Body of pancreas (tissue), 4 donors: ENCODE measurements around the gene CAMTA1. TPM values are rescaled to one million over a fixed set of nuclear protein-coding genes. Genes with fewer than 3 reads are reported as not detected.

Experiments used
- ATAC-seq: fragments of 150-250 bp; one replicate; pipeline ENCODE4 v1.9.1; 2016
- DNase-seq, 4 donors: peaks; one replicate each; pipeline ENCODE4 v3.0.0-alpha.2; 2019
- H3K27ac ChIP-seq, 4 donors: fragments of 200-600 bp; sonication (generic); 1 replicate in 3 of 4; 2 replicates in 1 of 4; pipeline versions ENCODE4 v1.5.1 to v1.6.1; 2016 to 2019; ENCODE audit warnings: mild to moderate bottlenecking in 1 of 4, mixed read lengths in 1 of 4, moderate library complexity in 1 of 4
- H3K27me3 ChIP-seq, 2 donors: fragments of 200-600 bp; sonication (generic); one replicate each; pipeline ENCODE4 v1.6.0; 2016; ENCODE audit warnings: mild to moderate bottlenecking in 1 of 2
- H3K36me3 ChIP-seq, 2 donors: fragments of 200-600 bp; sonication (generic); replicated peaks in 1 of 2; 2 replicates each; pipeline ENCODE4 v1.5.1; 2016; ENCODE audit warnings: low read depth in 2 of 2; ENCODE audit not compliant: insufficient read depth in 1 of 2
- H3K4me1 ChIP-seq: fragments of 200-600 bp; sonication (generic); one replicate; pipeline ENCODE4 v1.6.0; 2016
- H3K4me3 ChIP-seq, 2 donors: fragments of 200-600 bp; sonication (generic); 1 replicate in 1 of 2; 2 replicates in 1 of 2; pipeline ENCODE4 v1.5.1; 2016 to 2019
- H3K9me3 ChIP-seq, 3 donors: fragments of 200-600 bp; sonication (generic); 1 replicate in 2 of 3; 2 replicates in 1 of 3; pipeline ENCODE4 v1.5.1; 2016
- POLR2A ChIP-seq, 3 donors: fragments of 450-650 bp; IDR thresholded peaks; one replicate each; pipeline ENCODE4 v1.6.1; 2016; ENCODE audit warnings: antibody characterized with exemption in 3 of 3, mild to moderate bottlenecking in 2 of 3
- WGBS, 2 donors: methylation state at CpG; one replicate each; pipeline ENCODE4 v1.1.5; 2017; 5-methylcytosine and 5-hydroxymethylcytosine counted together
- intact Hi-C: fragments of 100-400 bp; cut with DNase I; formaldehyde crosslinking; loops from one replicate; pipeline ENCODE4 v1.15.1; 2023
- total RNA-seq, 2 donors: library from RNA; depleted of rRNA; stranded (reverse); fragments of >200 nt; gene quantifications; one replicate each; pipeline ENCODE4 v1.1.0, GENCODE V29; 2016
- TF ChIP-seq, protein P1 (sequence below), 7 experiments: fragments of 450-650 bp in 4 of 7; fragments of 200-600 bp in 3 of 7; sonication (generic) in 3 of 7; IDR thresholded peaks; one replicate each; pipeline ENCODE4 v1.5.1; 2016 to 2019; ENCODE audit warnings: antibody characterized with exemption in 7 of 7

Gene CAMTA1
- total RNA-seq, 2 donors from 2014 or later = 36.3 to 59.7 TPM

DNA sequence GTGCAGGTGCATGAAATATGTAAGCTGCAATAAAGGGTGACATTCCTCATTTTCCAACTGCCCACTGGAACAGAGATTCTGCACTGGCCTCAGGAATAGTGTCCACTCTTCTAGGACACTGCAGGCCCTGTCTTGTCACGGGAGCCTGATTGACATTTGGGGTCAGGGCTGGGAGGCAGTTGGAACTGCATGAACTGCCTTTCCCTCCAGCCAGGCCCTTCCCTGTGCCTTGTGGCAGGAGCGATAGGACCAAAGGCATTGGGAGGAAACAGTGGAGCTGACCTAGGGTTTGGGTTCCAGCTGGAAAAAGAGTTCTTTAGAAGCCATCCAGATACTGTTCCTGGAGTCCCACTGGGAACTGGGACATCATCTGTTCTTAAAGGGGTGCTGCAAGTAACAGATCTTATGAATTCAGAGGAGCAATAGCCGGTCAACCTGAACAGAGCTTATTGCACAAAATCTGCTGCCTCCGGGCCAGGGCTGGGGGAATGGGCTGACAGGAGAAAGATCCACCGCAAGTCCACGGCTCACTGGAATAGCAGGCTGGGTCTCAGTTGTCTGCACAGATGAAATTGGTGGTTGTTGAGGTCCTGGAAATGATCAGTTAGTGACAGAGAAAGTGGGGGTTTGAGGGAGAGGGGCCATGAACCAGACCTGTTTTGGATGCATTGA, 451.7 kb downstream of the CAMTA1 start:
- Histone ChIP-seq H3K9me3 (no peaks in the 10 kb centered on the region), H3K27ac (no peak overlapping the region), H3K27me3 (no peaks in the 10 kb centered on the region), H3K36me3 (no peaks in the 10 kb centered on the region), H3K4me3 (no peak overlapping the region), H3K4me1 (no peaks in the 10 kb centered on the region)
- no peak for ATAC-seq
- TF ChIP-seq, protein P1, sequence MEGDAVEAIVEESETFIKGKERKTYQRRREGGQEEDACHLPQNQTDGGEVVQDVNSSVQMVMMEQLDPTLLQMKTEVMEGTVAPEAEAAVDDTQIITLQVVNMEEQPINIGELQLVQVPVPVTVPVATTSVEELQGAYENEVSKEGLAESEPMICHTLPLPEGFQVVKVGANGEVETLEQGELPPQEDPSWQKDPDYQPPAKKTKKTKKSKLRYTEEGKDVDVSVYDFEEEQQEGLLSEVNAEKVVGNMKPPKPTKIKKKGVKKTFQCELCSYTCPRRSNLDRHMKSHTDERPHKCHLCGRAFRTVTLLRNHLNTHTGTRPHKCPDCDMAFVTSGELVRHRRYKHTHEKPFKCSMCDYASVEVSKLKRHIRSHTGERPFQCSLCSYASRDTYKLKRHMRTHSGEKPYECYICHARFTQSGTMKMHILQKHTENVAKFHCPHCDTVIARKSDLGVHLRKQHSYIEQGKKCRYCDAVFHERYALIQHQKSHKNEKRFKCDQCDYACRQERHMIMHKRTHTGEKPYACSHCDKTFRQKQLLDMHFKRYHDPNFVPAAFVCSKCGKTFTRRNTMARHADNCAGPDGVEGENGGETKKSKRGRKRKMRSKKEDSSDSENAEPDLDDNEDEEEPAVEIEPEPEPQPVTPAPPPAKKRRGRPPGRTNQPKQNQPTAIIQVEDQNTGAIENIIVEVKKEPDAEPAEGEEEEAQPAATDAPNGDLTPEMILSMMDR (IDR thresholded peaks at IDR 0.05) = no peak
- no peak for TF ChIP-seq POLR2A (IDR thresholded peaks at IDR 0.05)
- intact Hi-C loops = no loop called here
- WGBS, 2 donors = 77 to 78% methylated on average over 6 of the region's 6 CpGs
- no peak for DNase-seq

DNA sequence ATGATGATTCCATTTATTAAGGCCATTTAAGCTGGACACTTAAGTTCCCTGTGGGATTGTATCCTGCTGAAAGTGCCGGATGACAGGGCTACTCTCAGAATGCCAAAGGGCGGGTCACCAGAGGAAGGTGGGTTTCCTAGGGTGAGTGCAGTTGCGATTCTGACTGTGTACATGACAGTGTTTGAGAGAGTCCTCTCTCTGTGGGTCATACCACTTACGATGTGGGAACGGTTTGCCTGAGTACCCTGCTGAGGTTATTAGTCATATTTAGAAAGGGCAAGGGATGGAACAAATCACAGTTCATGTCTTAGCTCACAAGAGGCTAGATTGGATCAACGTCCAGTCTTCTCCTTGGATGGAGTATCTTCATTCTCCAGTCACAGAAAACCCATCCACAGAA, 461.9 kb downstream of the CAMTA1 start:
- TF ChIP-seq POLR2A (IDR thresholded peaks at IDR 0.05) = no peak
- TF ChIP-seq, protein P1 (IDR thresholded peaks at IDR 0.05) = no peak
- DNase-seq (no peak), ATAC-seq (no peak)
- intact Hi-C loops = no loop called here
- no peaks in the 10 kb centered on the region for H3K4me1 ChIP-seq
- no peak overlapping the region for H3K4me3 ChIP-seq
- H3K9me3 ChIP-seq = no peaks in the 10 kb centered on the region
- 60 to 84% methylated on average over 6 of the region's 6 CpGs for WGBS, 2 donors
- H3K36me3 ChIP-seq = no peaks in the 10 kb centered on the region
- H3K27ac ChIP-seq = no peak overlapping the region
- no peaks in the 10 kb centered on the region for H3K27me3 ChIP-seq

DNA sequence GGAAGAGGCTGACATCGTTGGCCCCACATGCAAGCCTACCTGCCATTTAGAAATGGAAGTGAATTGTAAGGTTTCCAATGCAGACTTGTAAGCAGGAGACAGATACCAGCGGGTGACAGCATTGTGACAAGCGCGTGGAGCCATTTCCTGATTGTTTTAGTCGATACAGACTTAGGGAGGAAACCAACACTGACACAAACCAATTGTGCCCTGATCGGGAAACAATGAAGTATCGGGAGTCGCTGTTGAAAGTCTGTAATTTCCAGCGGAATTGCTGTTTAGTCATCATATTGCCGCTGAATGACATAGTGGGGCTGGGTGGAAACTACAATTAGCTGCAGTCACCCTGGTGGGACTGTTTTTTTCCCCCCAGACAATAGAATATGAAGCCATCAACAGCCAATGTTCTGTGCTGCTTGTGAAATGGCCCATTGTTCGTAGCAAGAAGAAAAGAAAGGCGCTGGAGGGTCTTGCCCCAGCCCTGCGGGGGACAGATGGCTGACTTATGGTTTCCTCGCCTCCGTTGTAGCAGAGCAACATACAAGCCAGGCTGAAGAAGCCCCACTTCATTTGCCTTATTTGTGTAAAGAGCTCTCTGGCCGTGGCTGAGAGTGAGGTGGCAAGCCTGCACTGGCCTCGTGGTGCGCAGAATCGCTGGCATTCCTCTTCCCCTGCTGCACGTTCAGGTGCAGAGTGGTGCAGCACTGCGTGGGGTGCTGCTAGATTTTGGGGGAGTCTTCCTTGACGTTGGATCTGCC, 462.7 kb downstream of the CAMTA1 start:
- intact Hi-C loops = no loop called here
- DNase-seq (no peak), ATAC-seq (no peak)
- Histone ChIP-seq H3K4me1 (no peaks in the 10 kb centered on the region), H3K27me3 (no peaks in the 10 kb centered on the region), H3K27ac (no peak overlapping the region), H3K36me3 (no peaks in the 10 kb centered on the region), H3K4me3 (no peak overlapping the region), H3K9me3 (no peaks in the 10 kb centered on the region)
- no peak for TF ChIP-seq POLR2A (IDR thresholded peaks at IDR 0.05)
- TF ChIP-seq, protein P1 (IDR thresholded peaks at IDR 0.05) = no peak
- WGBS, 2 donors = 58 to 63% methylated on average over 19 to 22 of the region's 22 CpGs

DNA sequence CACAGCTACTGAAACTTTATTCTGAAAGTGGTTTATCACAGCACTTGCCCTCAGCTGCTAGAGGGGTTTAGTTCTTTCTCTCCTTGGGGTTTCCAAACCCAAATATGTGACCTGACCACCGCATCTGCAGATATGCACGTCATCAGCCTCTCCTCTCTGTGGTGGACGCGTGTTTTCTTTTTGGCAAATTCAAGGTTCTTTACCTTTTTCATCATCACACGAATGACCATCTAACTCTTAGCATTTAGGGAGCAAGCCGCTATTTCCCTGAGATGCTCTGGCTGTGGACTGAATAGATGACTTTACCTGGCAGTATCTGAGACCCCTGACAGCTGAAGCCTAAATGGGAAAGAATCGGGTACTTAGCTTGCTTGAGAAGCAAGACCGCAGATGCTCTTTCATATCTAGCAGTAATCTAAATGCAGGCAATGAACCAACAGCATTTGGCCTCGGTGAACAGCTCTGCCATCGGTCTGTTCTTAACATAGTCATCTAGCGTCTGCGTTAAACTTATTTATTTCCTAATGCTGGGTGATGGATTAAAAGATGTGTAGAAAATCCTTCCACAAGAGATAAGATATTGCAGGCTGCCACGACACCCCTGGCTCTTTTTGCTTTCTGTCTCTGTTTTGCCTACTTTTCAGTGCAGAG, 463.4 kb downstream of the CAMTA1 start:
- TF ChIP-seq, protein P1 (IDR thresholded peaks at IDR 0.05) = no peak
- no peak for TF ChIP-seq POLR2A (IDR thresholded peaks at IDR 0.05)
- no peak for DNase-seq
- Histone ChIP-seq H3K27me3 (no peaks in the 10 kb centered on the region), H3K4me3 (no peak overlapping the region), H3K27ac (no peak overlapping the region), H3K36me3 (no peaks in the 10 kb centered on the region), H3K4me1 (no peaks in the 10 kb centered on the region), H3K9me3 (no peaks in the 10 kb centered on the region)
- 69 to 73% methylated on average over 13 of the region's 13 CpGs for whole genome bisulfite sequencing, 2 donors
- ATAC-seq = no peak
- intact Hi-C loops = no loop called here
